ENCODE measurements around the gene ANKRD13A.
"Not testable (repeated sequence)": the region's sequence is repeated elsewhere in the genome, so short reads cannot be mapped to it uniquely, and the experiment has no call there.

GRCh38 chr12:109986236-109986635 is 13.0 kb upstream of the ANKRD13A start:
- not testable (repeated sequence) for TF ChIP-seq CTCF, POLR2A (IDR thresholded peaks at IDR 0.05)

Measured in ovary (tissue), 3 donors.